ENCODE measurements around the gene SNX21. TPM values are rescaled to one million over a fixed set of nuclear protein-coding genes. Genes with fewer than 3 reads are reported as not detected.
A peak's percentile ranks its signal among the peaks of the same experiment; 100 is the strongest.

The SNX21 gene
- total and polyA plus RNA-seq, 9 of the 15 experiments (the other 6 are each of a cell fraction or from before 2014, with no cell fraction given) = 0.10 to 1.2 (median 0.42) TPM

DNA sequence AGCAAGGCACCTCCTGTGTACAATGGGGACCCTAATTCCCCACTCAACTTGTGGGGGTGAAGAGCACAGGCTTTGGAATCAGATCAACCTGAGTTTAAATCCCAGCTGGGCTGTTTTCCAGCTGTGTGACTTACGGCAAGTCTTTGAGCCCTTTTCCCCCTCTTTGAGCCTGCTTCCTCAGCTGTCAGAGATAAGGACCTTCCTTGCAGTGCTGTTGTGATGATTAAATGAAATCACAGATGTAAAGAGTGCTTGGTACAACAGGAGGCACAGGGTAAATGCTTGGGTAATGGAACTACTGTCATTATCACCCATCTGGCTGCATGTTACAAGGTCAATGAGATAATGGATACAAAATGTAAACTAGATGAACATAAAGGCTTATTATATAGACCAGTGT, 3.2 kb downstream of the SNX21 start (continued):
- TF ChIP-seq, protein P1, sequence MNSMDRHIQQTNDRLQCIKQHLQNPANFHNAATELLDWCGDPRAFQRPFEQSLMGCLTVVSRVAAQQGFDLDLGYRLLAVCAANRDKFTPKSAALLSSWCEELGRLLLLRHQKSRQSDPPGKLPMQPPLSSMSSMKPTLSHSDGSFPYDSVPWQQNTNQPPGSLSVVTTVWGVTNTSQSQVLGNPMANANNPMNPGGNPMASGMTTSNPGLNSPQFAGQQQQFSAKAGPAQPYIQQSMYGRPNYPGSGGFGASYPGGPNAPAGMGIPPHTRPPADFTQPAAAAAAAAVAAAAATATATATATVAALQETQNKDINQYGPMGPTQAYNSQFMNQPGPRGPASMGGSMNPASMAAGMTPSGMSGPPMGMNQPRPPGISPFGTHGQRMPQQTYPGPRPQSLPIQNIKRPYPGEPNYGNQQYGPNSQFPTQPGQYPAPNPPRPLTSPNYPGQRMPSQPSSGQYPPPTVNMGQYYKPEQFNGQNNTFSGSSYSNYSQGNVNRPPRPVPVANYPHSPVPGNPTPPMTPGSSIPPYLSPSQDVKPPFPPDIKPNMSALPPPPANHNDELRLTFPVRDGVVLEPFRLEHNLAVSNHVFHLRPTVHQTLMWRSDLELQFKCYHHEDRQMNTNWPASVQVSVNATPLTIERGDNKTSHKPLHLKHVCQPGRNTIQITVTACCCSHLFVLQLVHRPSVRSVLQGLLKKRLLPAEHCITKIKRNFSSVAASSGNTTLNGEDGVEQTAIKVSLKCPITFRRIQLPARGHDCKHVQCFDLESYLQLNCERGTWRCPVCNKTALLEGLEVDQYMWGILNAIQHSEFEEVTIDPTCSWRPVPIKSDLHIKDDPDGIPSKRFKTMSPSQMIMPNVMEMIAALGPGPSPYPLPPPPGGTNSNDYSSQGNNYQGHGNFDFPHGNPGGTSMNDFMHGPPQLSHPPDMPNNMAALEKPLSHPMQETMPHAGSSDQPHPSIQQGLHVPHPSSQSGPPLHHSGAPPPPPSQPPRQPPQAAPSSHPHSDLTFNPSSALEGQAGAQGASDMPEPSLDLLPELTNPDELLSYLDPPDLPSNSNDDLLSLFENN (IDR thresholded peaks at IDR 0.05; ENCODE audit: low read depth in 2 of 2, low read length in 2 of 2) = no peak
- TF ChIP-seq, protein P2, sequence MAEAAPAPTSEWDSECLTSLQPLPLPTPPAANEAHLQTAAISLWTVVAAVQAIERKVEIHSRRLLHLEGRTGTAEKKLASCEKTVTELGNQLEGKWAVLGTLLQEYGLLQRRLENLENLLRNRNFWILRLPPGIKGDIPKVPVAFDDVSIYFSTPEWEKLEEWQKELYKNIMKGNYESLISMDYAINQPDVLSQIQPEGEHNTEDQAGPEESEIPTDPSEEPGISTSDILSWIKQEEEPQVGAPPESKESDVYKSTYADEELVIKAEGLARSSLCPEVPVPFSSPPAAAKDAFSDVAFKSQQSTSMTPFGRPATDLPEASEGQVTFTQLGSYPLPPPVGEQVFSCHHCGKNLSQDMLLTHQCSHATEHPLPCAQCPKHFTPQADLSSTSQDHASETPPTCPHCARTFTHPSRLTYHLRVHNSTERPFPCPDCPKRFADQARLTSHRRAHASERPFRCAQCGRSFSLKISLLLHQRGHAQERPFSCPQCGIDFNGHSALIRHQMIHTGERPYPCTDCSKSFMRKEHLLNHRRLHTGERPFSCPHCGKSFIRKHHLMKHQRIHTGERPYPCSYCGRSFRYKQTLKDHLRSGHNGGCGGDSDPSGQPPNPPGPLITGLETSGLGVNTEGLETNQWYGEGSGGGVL (CRISPR knock-in tag; IDR thresholded peaks at IDR 0.05) = no peak
- TF ChIP-seq KDM5B (IDR thresholded peaks at IDR 0.05; ENCODE audit: insufficient replicate concordance, low read depth, low read length) = no peak
- no peak for TF ChIP-seq CBX5 (IDR thresholded peaks at IDR 0.05; ENCODE audit: borderline replicate concordance, low read depth)
- no peak for TF ChIP-seq ZNF316 (IDR thresholded peaks at IDR 0.05)
- no peak for TF ChIP-seq POLR3A (IDR thresholded peaks at IDR 0.05; ENCODE audit: borderline replicate concordance, extremely low read depth, insufficient read depth, insufficient read length)
- TF ChIP-seq ZNF324 (CRISPR knock-in tag; IDR thresholded peaks at IDR 0.05) = no peak
- TF ChIP-seq, protein P3, sequence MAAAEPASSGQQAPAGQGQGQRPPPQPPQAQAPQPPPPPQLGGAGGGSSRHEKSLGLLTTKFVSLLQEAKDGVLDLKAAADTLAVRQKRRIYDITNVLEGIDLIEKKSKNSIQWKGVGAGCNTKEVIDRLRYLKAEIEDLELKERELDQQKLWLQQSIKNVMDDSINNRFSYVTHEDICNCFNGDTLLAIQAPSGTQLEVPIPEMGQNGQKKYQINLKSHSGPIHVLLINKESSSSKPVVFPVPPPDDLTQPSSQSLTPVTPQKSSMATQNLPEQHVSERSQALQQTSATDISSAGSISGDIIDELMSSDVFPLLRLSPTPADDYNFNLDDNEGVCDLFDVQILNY (CRISPR knock-in tag; IDR thresholded peaks at IDR 0.05) = no peak
- peak; percentile 60 for TF ChIP-seq MEIS2 (IDR thresholded peaks at IDR 0.05; ENCODE audit: partially characterized antibody)
- TF ChIP-seq, protein P4, sequence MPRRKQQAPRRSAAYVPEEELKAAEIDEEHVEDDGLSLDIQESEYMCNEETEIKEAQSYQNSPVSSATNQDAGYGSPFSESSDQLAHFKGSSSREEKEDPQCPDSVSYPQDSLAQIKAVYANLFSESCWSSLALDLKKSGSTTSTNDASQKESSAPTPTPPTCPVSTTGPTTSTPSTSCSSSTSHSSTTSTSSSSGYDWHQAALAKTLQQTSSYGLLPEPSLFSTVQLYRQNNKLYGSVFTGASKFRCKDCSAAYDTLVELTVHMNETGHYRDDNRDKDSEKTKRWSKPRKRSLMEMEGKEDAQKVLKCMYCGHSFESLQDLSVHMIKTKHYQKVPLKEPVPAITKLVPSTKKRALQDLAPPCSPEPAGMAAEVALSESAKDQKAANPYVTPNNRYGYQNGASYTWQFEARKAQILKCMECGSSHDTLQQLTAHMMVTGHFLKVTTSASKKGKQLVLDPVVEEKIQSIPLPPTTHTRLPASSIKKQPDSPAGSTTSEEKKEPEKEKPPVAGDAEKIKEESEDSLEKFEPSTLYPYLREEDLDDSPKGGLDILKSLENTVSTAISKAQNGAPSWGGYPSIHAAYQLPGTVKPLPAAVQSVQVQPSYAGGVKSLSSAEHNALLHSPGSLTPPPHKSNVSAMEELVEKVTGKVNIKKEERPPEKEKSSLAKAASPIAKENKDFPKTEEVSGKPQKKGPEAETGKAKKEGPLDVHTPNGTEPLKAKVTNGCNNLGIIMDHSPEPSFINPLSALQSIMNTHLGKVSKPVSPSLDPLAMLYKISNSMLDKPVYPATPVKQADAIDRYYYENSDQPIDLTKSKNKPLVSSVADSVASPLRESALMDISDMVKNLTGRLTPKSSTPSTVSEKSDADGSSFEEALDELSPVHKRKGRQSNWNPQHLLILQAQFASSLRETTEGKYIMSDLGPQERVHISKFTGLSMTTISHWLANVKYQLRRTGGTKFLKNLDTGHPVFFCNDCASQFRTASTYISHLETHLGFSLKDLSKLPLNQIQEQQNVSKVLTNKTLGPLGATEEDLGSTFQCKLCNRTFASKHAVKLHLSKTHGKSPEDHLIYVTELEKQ (CRISPR knock-in tag; IDR thresholded peaks at IDR 0.05) = no peak
- no peak for TF ChIP-seq XRCC4 (IDR thresholded peaks at IDR 0.05; ENCODE audit: extremely low read depth, insufficient read depth, insufficient read length)
- TF ChIP-seq ZFP1 (CRISPR knock-in tag; IDR thresholded peaks at IDR 0.05) = no peak
- peak; percentile 76; the same call in 1 of the 2 replicates for TF ChIP-seq KLF16 (IDR thresholded peaks at IDR 0.05)
- TF ChIP-seq ZNF263 (CRISPR knock-in tag; IDR thresholded peaks at IDR 0.05; ENCODE audit: borderline replicate concordance) = no peak
- no peak for TF ChIP-seq RFX5 (IDR thresholded peaks at IDR 0.05; ENCODE audit: low read depth, low read length)
- TF ChIP-seq ARID1B (IDR thresholded peaks at IDR 0.05) = peak; percentile 67; the same call in 1 of the 2 replicates
- no peak for TF ChIP-seq ZNF12 (CRISPR knock-in tag; IDR thresholded peaks at IDR 0.05)
- TF ChIP-seq NBN (IDR thresholded peaks at IDR 0.05; ENCODE audit: low read depth) = no peak
- TF ChIP-seq CSDE1 (IDR thresholded peaks at IDR 0.05) = no peak
